Choroid plexus epithelial cell (primary cell): ENCODE results near the gene KLRG1.

Experiments used
- DNase-seq: peaks from one replicate; pipeline ENCODE4 v3.0.0-alpha.2; 2010; ENCODE audit warnings: low read depth
- H3K4me3 ChIP-seq: 2 replicates; pipeline ENCODE4 v1.5.1; 2011; ENCODE audit warnings: low read depth, mild to moderate bottlenecking, control low read depth, low read length, moderate library complexity
- TF ChIP-seq, protein P1 (sequence below): conservative IDR thresholded peaks from 2 replicates; pipeline ENCODE4 v1.5.1; 2011; ENCODE audit warnings: low read depth, mild to moderate bottlenecking, control low read depth, inconsistent platforms, low read length, moderate library complexity

The KLRG1 gene

DNA sequence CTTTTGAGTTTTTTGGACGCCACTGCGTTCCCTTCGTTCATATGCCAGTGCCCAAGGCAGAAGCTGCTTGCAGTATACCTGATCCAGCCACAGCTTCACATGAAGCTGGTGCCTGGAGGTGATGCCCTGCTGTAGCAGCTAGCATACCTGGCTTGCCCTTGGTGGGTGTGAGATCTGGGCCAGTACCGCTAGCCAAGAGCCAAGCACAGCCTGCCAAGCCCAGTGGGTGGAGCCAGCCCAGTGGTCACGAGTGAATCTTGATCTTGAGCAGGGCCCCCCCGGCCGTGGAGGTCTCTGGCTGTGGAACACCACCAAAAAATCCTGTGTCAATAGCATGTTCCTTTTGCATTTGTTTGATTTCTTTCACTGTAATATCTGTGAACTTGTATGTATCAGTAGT, 32.6 kb upstream of the KLRG1 start:
- no peak for DNase-seq
- TF ChIP-seq, protein P1, sequence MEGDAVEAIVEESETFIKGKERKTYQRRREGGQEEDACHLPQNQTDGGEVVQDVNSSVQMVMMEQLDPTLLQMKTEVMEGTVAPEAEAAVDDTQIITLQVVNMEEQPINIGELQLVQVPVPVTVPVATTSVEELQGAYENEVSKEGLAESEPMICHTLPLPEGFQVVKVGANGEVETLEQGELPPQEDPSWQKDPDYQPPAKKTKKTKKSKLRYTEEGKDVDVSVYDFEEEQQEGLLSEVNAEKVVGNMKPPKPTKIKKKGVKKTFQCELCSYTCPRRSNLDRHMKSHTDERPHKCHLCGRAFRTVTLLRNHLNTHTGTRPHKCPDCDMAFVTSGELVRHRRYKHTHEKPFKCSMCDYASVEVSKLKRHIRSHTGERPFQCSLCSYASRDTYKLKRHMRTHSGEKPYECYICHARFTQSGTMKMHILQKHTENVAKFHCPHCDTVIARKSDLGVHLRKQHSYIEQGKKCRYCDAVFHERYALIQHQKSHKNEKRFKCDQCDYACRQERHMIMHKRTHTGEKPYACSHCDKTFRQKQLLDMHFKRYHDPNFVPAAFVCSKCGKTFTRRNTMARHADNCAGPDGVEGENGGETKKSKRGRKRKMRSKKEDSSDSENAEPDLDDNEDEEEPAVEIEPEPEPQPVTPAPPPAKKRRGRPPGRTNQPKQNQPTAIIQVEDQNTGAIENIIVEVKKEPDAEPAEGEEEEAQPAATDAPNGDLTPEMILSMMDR, result no peak

DNA sequence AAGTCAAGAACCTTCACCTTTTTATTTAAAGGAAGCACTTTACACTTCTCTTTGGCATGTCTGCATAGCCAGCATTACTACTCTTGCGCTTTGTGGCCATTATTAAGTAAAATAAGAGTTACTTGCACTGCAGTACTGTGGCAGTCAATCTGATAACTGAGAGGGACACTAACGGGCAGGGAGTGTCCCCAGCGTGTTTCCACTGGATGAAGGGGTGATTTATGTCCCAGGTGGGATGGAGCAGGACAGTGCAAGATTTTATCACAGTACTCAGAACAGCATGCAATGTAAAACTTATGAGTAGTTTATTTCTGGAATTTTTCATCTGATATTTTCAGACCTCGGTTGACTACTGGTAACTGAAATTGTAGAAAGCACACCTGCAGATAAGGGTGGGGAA, 31.8 kb upstream of the KLRG1 start:
- no peak overlapping the region for H3K4me3 ChIP-seq
- no peak for DNase-seq
- TF ChIP-seq, protein P1, result no peak

More for the DNA sequence above, 32.6 kb upstream of the KLRG1 start:
- H3K4me3 ChIP-seq, result no peak overlapping the region

DNA sequence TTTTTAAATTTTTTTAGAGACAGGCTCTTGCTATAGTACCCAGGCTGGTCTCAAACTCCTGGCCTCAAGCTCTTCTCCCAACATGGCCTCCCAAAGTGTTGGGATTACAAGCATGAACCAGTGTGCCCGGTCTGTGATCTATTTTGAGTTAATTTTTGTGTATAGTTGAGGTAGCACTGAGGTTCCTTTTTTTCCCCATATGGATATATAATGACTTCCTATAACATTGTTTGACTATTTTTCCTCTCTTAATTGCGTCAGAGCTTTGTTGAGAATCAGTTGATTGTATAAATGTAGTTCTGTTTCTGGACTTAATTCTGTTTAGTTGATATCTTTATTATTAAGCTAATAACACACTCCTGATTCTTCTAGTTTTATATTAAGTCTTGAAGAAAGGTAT, 31.3 kb upstream of the KLRG1 start:
- H3K4me3 ChIP-seq, result no peak overlapping the region
- TF ChIP-seq, protein P1, result no peak
- DNase-seq, result no peak

DNA sequence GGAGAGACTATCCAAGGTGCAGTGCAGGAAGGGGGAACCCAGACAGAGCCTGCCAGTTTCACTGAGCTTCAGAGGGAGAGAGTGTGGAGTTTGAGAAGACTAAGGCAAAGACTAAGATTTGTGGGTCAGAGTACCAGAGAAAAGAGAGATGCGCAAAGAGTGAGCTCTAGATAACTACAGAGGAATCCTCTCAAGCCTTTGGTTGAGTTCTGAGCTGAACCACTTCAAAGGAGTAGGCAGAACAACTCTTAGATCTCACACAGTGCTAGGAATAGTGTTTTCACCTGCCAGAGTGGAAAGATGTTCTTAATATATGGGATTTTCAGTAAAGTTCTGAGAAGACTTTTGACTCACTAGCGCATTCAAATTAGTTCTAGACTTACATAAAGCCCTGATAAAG, 29.2 kb upstream of the KLRG1 start:
- H3K4me3 ChIP-seq, result no peak overlapping the region
- no peak for DNase-seq
- TF ChIP-seq, protein P1, result no peak

DNA sequence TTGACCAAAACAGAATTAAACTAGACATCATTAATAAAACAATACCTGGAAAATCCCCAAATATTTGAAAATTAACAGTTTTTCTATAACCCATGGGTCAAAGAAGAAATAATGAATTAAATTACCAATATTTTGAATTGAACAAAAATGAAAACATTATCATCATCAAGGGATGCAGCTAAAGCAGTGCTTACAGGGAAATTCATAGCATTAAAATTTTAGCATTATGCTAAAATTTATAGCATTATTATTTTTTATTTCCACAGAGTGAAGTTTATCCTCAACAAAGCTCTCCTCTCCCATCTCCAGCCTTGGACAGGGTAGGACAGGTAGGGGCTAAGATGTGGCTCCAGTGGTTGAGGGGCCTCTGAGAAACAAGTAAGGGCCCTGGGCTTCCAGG, 20.6 kb upstream of the KLRG1 start:
- no peak overlapping the region for H3K4me3 ChIP-seq
- TF ChIP-seq, protein P1, result no peak
- no peak for DNase-seq

DNA sequence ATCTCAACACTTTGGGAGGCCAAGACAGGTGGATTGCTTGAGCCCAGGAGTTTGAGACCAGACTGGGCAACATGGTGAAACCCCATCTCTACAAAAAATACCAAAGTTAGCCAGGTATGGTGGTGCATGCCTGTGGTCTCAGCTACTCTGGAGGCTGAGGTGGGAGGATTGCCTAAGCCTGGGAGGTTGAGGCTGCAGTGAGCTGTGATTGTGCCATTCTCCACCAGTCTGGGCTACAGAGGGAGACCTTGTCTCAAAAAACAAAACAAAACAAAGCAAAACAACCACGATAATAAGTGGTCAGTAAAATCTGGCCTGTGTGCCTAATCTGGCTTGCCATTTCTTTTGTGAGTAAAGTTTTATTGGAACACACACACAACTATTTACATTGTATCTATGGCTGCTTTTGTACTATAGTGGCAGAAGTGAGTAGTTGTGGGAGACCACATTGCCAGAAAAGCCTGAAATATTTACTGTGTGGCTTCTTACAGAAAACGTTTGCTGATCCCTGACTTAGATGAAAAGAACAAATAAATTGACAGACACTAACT, 19.4 kb upstream of the KLRG1 start:
- H3K4me3 ChIP-seq, result no peak overlapping the region
- TF ChIP-seq, protein P1, result no peak
- no peak for DNase-seq

DNA sequence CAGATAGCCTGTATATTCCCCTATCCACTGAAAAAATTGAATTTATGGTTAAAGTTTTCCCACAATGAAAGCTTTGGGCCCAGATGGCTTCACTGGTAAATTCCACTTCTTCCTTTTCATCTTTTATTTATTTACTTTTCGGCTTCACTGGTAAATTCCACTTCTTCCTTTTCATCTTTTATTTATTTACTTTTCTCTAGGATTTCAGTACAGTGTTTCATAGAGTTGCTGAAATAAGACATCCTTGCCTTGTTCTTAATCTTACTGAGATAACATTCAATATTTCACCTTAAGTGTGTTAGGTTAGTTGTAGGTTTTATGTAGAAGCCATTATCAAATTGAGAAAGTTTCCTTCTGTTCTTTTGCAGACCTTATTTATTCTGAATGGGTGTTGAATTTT, 18.9 kb upstream of the KLRG1 start:
- peak; percentile 4 for DNase-seq
- no peak overlapping the region for H3K4me3 ChIP-seq
- TF ChIP-seq, protein P1, result no peak
